ENCODE results near the gene TUBGCP4.
A peak's percentile ranks its signal among the peaks of the same experiment; 100 is the strongest.

Gene TUBGCP4

DNA sequence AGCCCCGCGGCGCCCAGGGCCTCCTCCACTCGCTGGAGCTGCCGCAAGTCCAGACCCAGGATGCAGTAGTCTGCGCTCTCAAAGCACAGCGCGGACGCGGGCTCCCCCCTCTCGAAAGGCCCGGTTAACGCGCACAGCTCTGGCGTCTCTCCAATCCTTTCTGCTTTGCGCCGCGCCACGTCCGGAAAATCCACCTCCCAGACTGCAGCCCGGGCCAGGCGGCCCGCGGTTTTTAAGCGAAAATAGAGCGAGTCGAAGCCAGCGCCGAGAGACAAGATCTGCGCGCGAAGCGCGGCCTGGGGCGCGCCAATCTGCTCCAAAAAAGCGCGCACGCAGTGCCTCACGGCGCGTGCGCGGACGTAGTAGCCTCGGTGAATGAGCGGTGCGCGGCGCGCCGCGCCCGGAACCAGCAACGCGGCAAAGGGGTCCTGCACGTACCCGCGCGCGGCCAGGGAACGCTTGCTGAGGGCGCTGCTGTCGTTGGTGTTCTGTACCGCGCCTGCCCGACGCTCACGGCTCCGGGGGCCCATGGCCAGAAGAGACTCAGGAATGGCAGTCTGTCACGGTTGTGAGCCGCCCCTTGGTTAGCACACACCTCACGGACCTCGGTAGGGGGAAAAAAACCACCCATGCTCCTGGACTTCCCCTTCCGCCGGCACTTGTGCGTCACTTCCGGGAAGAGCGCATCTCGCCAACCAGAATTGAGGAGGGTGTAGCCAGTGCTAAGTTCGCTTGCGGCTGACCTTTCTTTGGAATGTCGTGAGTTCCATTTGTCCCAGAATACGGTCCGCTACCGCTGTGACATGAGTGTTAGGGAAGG, 40.7 kb upstream of the TUBGCP4 start, which contains the start of gene LCMT2 (continued):
- TF ChIP-seq ZNF362 (tag by site-specific recombination; IDR thresholded peaks at IDR 0.05), result peak; percentile 99
- TF ChIP-seq, protein P1, sequence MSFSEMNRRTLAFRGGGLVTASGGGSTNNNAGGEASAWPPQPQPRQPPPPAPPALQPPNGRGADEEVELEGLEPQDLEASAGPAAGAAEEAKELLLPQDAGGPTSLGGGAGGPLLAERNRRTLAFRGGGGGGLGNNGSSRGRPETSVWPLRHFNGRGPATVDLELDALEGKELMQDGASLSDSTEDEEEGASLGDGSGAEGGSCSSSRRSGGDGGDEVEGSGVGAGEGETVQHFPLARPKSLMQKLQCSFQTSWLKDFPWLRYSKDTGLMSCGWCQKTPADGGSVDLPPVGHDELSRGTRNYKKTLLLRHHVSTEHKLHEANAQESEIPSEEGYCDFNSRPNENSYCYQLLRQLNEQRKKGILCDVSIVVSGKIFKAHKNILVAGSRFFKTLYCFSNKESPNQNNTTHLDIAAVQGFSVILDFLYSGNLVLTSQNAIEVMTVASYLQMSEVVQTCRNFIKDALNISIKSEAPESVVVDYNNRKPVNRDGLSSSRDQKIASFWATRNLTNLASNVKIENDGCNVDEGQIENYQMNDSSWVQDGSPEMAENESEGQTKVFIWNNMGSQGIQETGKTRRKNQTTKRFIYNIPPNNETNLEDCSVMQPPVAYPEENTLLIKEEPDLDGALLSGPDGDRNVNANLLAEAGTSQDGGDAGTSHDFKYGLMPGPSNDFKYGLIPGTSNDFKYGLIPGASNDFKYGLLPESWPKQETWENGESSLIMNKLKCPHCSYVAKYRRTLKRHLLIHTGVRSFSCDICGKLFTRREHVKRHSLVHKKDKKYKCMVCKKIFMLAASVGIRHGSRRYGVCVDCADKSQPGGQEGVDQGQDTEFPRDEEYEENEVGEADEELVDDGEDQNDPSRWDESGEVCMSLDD (tag by site-specific recombination; IDR thresholded peaks at IDR 0.05), result no peak
- no peak for TF ChIP-seq ZNF121 (tag by site-specific recombination; IDR thresholded peaks at IDR 0.05)
- no peak for TF ChIP-seq OVOL3 (tag by site-specific recombination; IDR thresholded peaks at IDR 0.05)
- TF ChIP-seq AEBP2 (tag by site-specific recombination; IDR thresholded peaks at IDR 0.05; ENCODE audit: borderline replicate concordance), result no peak
- TF ChIP-seq ZNF366 (tag by site-specific recombination; conservative IDR thresholded peaks at IDR 0.05), result no peak
- no peak for TF ChIP-seq ZNF768 (tag by site-specific recombination; IDR thresholded peaks at IDR 0.05)
- no peak for TF ChIP-seq ZNF266 (tag by site-specific recombination; IDR thresholded peaks at IDR 0.05; ENCODE audit: low read depth)
- no peak; the same call in 1 of the 2 replicates for TF ChIP-seq GLIS1 (tag by site-specific recombination; IDR thresholded peaks at IDR 0.05)
- TF ChIP-seq KLF10 (tag by site-specific recombination; IDR thresholded peaks at IDR 0.05), result no peak; the same call in 1 of the 2 replicates
- no peak for TF ChIP-seq ZNF555 (tag by site-specific recombination; conservative IDR thresholded peaks at IDR 0.05)
- no peak for TF ChIP-seq ZNF221 (tag by site-specific recombination; IDR thresholded peaks at IDR 0.05; ENCODE audit: borderline replicate concordance)
- no peak for TF ChIP-seq ZNF394 (tag by site-specific recombination; IDR thresholded peaks at IDR 0.05; ENCODE audit: borderline replicate concordance)
- no peak for TF ChIP-seq WT1 (tag by site-specific recombination; IDR thresholded peaks at IDR 0.05)
- TF ChIP-seq ZNF140 (tag by site-specific recombination; IDR thresholded peaks at IDR 0.05), result no peak
- peak; percentile 98 for TF ChIP-seq ZBTB26 (tag by site-specific recombination; optimal IDR thresholded peaks at IDR 0.05)
- TF ChIP-seq, protein P2, sequence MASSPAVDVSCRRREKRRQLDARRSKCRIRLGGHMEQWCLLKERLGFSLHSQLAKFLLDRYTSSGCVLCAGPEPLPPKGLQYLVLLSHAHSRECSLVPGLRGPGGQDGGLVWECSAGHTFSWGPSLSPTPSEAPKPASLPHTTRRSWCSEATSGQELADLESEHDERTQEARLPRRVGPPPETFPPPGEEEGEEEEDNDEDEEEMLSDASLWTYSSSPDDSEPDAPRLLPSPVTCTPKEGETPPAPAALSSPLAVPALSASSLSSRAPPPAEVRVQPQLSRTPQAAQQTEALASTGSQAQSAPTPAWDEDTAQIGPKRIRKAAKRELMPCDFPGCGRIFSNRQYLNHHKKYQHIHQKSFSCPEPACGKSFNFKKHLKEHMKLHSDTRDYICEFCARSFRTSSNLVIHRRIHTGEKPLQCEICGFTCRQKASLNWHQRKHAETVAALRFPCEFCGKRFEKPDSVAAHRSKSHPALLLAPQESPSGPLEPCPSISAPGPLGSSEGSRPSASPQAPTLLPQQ (tag by site-specific recombination; IDR thresholded peaks at IDR 0.05), result no peak
- no peak for TF ChIP-seq ZNF558 (tag by site-specific recombination; IDR thresholded peaks at IDR 0.05)
- no peak for TF ChIP-seq ZNF138 (tag by site-specific recombination; IDR thresholded peaks at IDR 0.05; ENCODE audit: borderline replicate concordance)
- no peak for TF ChIP-seq ZNF560 (tag by site-specific recombination; IDR thresholded peaks at IDR 0.05; ENCODE audit: borderline replicate concordance)
- TF ChIP-seq OSR2 (tag by site-specific recombination; IDR thresholded peaks at IDR 0.05), result no peak
- TF ChIP-seq, protein P3, sequence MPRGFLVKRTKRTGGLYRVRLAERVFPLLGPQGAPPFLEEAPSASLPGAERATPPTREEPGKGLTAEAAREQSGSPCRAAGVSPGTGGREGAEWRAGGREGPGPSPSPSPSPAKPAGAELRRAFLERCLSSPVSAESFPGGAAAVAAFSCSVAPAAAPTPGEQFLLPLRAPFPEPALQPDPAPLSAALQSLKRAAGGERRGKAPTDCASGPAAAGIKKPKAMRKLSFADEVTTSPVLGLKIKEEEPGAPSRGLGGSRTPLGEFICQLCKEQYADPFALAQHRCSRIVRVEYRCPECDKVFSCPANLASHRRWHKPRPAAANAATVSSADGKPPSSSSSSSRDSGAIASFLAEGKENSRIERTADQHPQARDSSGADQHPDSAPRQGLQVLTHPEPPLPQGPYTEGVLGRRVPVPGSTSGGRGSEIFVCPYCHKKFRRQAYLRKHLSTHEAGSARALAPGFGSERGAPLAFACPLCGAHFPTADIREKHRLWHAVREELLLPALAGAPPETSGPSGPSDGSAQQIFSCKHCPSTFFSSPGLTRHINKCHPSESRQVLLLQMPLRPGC (tag by site-specific recombination; IDR thresholded peaks at IDR 0.05), result no peak
- no peak for TF ChIP-seq ZNF169 (tag by site-specific recombination; IDR thresholded peaks at IDR 0.05)
- no peak for TF ChIP-seq ZNF785 (tag by site-specific recombination; IDR thresholded peaks at IDR 0.05)
- no peak for TF ChIP-seq EGR2 (tag by site-specific recombination; IDR thresholded peaks at IDR 0.05; ENCODE audit: low read depth)
- TF ChIP-seq ZXDB (tag by site-specific recombination; IDR thresholded peaks at IDR 0.05), result peak; percentile 87; the same call in 1 of the 2 replicates
- peak; percentile 50; the same call in 1 of the 2 replicates for TF ChIP-seq ZNF391 (tag by site-specific recombination; IDR thresholded peaks at IDR 0.05; ENCODE audit: borderline replicate concordance, low read depth)
- TF ChIP-seq ZNF501 (tag by site-specific recombination; IDR thresholded peaks at IDR 0.05), result peak; percentile 69; the same call in 1 of the 2 replicates
- no peak for TF ChIP-seq ZNF776 (tag by site-specific recombination; IDR thresholded peaks at IDR 0.05; ENCODE audit: borderline replicate concordance)
- no peak for TF ChIP-seq REPIN1 (tag by site-specific recombination; IDR thresholded peaks at IDR 0.05; ENCODE audit: low read depth)
- TF ChIP-seq ZNF624 (tag by site-specific recombination; IDR thresholded peaks at IDR 0.05), result no peak

Measured in HEK293 (cell line).